ENCODE results near the gene ANG.

DNA sequence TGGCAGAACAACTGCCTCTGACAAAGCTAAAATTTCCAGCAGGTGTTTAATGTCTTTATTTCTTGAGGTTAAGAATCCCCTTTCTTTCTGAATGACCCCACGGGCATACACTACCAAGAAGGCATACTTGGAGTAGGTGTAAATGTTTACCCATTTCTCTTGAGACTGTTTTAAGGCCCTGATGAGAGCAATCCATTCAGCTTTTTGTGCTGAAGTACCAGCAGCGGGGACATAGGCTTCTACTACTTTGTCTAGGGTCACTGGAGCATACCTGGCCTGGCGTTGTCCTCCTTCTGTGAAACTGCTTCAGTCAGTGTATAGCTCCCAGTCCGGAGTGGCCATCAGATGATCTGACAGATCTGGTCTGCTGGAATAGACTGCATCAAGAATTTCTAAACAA, 22.7 kb downstream of the ANG start:
- no peak for TF ChIP-seq POLR2A (IDR thresholded peaks at IDR 0.05)
- TF ChIP-seq, protein P1, sequence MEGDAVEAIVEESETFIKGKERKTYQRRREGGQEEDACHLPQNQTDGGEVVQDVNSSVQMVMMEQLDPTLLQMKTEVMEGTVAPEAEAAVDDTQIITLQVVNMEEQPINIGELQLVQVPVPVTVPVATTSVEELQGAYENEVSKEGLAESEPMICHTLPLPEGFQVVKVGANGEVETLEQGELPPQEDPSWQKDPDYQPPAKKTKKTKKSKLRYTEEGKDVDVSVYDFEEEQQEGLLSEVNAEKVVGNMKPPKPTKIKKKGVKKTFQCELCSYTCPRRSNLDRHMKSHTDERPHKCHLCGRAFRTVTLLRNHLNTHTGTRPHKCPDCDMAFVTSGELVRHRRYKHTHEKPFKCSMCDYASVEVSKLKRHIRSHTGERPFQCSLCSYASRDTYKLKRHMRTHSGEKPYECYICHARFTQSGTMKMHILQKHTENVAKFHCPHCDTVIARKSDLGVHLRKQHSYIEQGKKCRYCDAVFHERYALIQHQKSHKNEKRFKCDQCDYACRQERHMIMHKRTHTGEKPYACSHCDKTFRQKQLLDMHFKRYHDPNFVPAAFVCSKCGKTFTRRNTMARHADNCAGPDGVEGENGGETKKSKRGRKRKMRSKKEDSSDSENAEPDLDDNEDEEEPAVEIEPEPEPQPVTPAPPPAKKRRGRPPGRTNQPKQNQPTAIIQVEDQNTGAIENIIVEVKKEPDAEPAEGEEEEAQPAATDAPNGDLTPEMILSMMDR (IDR thresholded peaks at IDR 0.05), result no peak
